Endothelial cell of umbilical vein (primary cell): ENCODE data around the gene GIPC3. TPM values are rescaled to one million over a fixed set of nuclear protein-coding genes. Genes with fewer than 3 reads are reported as not detected.

Source experiments
- BruUV-seq: library from RNA; stranded (reverse); fragments of 400-500 nt; replicated peaks from 2 replicates; lab custom pipeline; 2021; lab: Mats Ljungman, UMichigan
- CTCF ChIA-PET: fragments of 300-600, 350-600 bp; sonication (Branson Sonifier 250); formaldehyde crosslinking; loops from one replicate; lab custom pipeline; 2021; ENCODE audit warnings: antibody characterized with exemption, inconsistent platforms; lab: Charles Lee
- POLR2A ChIA-PET: fragments of 300-600, 350-600 bp; sonication (Branson Sonifier 250); formaldehyde crosslinking; loops from one replicate; lab custom pipeline; 2021; ENCODE audit warnings: antibody characterized with exemption, inconsistent platforms; lab: Charles Lee
- DNase-seq: peaks from one replicate; pipeline ENCODE4 v3.0.0-alpha.2; 2011; ENCODE audit warnings: low read depth, low spot score
- FAIRE-seq: peaks from 2 replicates; lab custom pipeline; 2011; peaks lifted over from hg19 to GRCh38; lab: Jason Lieb, UNC
- H2AFZ ChIP-seq: 2 replicates; pipeline ENCODE4 v1.6.0; 2012; ENCODE audit warnings: low read depth, low read length, control low read depth, inconsistent platforms
- H3K27ac ChIP-seq: 2 replicates; pipeline ENCODE4 v1.5.1; 2011; ENCODE audit warnings: low read depth, mild to moderate bottlenecking, control low read depth, low read length, moderate library complexity; ENCODE audit not compliant: insufficient read depth
- H3K27me3 ChIP-seq, 2 experiments: 2 replicates each; pipeline versions ENCODE4 v1.6.0 to v1.6.1; 2011; ENCODE audit warnings: low read length in 2 of 2, mixed read lengths in 1 of 2; ENCODE audit not compliant: control insufficient read depth in 2 of 2, insufficient read depth in 2 of 2
- H3K36me3 ChIP-seq, 2 experiments: 2 replicates in 1 of 2; 3 replicates in 1 of 2; pipeline ENCODE4 v1.5.1; 2011; ENCODE audit warnings: low read length in 2 of 2, mild to moderate bottlenecking in 1 of 2, moderate library complexity in 1 of 2; ENCODE audit not compliant: control insufficient read depth in 2 of 2, insufficient read depth in 2 of 2; ENCODE audit errors: extremely low read depth in 1 of 2
- H3K4me1 ChIP-seq: 3 replicates; pipeline ENCODE4 v1.5.1; 2011; ENCODE audit warnings: mild to moderate bottlenecking, low read length; ENCODE audit not compliant: control insufficient read depth, insufficient read depth; ENCODE audit errors: extremely low read depth
- H3K4me2 ChIP-seq: 2 replicates; pipeline ENCODE4 v1.6.1; 2011; ENCODE audit warnings: low read length, control low read depth, mixed read lengths; ENCODE audit not compliant: insufficient read depth
- H3K4me3 ChIP-seq, 3 experiments: fragments of 200-600 bp in 1 of 3; sonication (generic), shearing (Covaris generic) in 1 of 3; replicated peaks in 1 of 3; 2 replicates each; pipeline ENCODE4 v1.5.1; 2011 to 2016; ENCODE audit warnings: control low read depth in 3 of 3, low read length in 3 of 3, mild to moderate bottlenecking in 2 of 3, inconsistent platforms in 1 of 3, low read depth in 1 of 3, moderate library complexity in 1 of 3; ENCODE audit not compliant: insufficient read depth in 1 of 3
- H3K79me2 ChIP-seq: 2 replicates; pipeline ENCODE4 v1.6.0; 2012; ENCODE audit warnings: low read length, inconsistent platforms; ENCODE audit not compliant: control insufficient read depth, insufficient read depth
- H3K9ac ChIP-seq: replicated peaks from 2 replicates; pipeline ENCODE3; 2011; ENCODE audit warnings: low read length, control low read depth; ENCODE audit not compliant: insufficient read depth; ENCODE audit errors: extremely low read depth
- H3K9me1 ChIP-seq: replicated peaks from 3 replicates; pipeline ENCODE4 v1.6.0; 2011; ENCODE audit warnings: mild to moderate bottlenecking, low read length; ENCODE audit not compliant: control insufficient read depth, insufficient read depth; ENCODE audit errors: extremely low read depth
- H3K9me3 ChIP-seq: replicated peaks from 2 replicates; pipeline ENCODE4 v1.5.1; 2012; ENCODE audit warnings: low read length, inconsistent platforms; ENCODE audit not compliant: control insufficient read depth, insufficient read depth
- H4K20me1 ChIP-seq: replicated peaks from 2 replicates; pipeline ENCODE3; 2011; ENCODE audit warnings: mild to moderate bottlenecking, low read length; ENCODE audit not compliant: control insufficient read depth, insufficient read depth; ENCODE audit errors: extremely low read depth
- CTCF ChIP-seq, 2 donors: IDR thresholded peaks; 1 replicate in 1 of 2; 2 replicates in 1 of 2; pipeline ENCODE4 v1.5.1; 2011; ENCODE audit warnings: low read length in 2 of 2, mild to moderate bottlenecking in 2 of 2, moderate library complexity in 2 of 2, control low read depth in 1 of 2, inconsistent platforms in 1 of 2, low read depth in 1 of 2; ENCODE audit not compliant: insufficient read depth in 1 of 2; ENCODE audit errors: extremely low read depth in 1 of 2
- EZH2 ChIP-seq: IDR thresholded peaks from 2 replicates; pipeline ENCODE4 v1.6.1; 2012; ENCODE audit warnings: borderline replicate concordance, low read depth, mild to moderate bottlenecking, moderate library complexity, low read length, inconsistent platforms; ENCODE audit not compliant: severe bottlenecking
- FOS ChIP-seq: IDR thresholded peaks from 2 replicates; pipeline ENCODE4 v1.6.1; 2011; ENCODE audit warnings: mild to moderate bottlenecking, low read length, moderate library complexity, borderline replicate concordance; ENCODE audit not compliant: insufficient read depth
- GATA2 ChIP-seq: IDR thresholded peaks from 2 replicates; pipeline ENCODE4 v1.7.0; 2011; ENCODE audit warnings: low read depth, mild to moderate bottlenecking, moderate library complexity, mixed read lengths, low read length; ENCODE audit not compliant: insufficient read length, insufficient read depth
- JUN ChIP-seq: IDR thresholded peaks from 2 replicates; pipeline ENCODE4 v1.6.1; 2011; ENCODE audit warnings: borderline replicate concordance, low read depth; ENCODE audit not compliant: insufficient read length, insufficient read depth
- MAX ChIP-seq: IDR thresholded peaks from 2 replicates; pipeline ENCODE4 v1.6.1; 2011; ENCODE audit not compliant: insufficient read depth, insufficient read length
- MYC ChIP-seq: IDR thresholded peaks from one replicate; pipeline ENCODE4 v1.6.1; 2011; ENCODE audit warnings: mild to moderate bottlenecking, low read depth, low read length
- POLR2A ChIP-seq: IDR thresholded peaks from 2 replicates; pipeline ENCODE4 v1.6.1; 2012; ENCODE audit warnings: low read depth, mild to moderate bottlenecking, control low read depth, low read length
- POLR2AphosphoS5 ChIP-seq: IDR thresholded peaks from 2 replicates; pipeline ENCODE4 v1.6.1; 2012; ENCODE audit warnings: low read depth, mild to moderate bottlenecking, control low read depth, low read length, moderate library complexity; ENCODE audit not compliant: insufficient read depth
- dilution Hi-C: fragments of 300-500 bp; cut with MboI; formaldehyde crosslinking; loops from one replicate; pipeline ENCODE4 v1.15.0; 2019; ENCODE audit warnings: low sequenced_read_pairs; ENCODE audit not compliant: extremely low pct_ligation_motif_present
- intact Hi-C: fragments of 100-400 bp; cut with micrococcal nuclease; formaldehyde crosslinking; loops from one replicate; pipeline ENCODE4 v1.10.0; 2022
- polyA plus RNA-seq, 4 experiments: library from polyadenylated mRNA; depleted of rRNA in 3 of 4; stranded (reverse) in 3 of 4; unstranded in 1 of 4; fragments of >200 nt; gene quantifications; 2 replicates each; pipeline versions ENCODE4 v1.2.1 to v1.2.3, GENCODE V29; 2011 to 2012; ENCODE audit warnings: missing spikeins in 1 of 4
- total RNA-seq: library from RNA; stranded (reverse); gene quantifications from 2 replicates; pipeline ENCODE4 v1.2.3, GENCODE V29; 2021

The GIPC3 gene
- total and polyA plus RNA-seq, 2 donors (not counting 3 experiments of a cell fraction or from before 2014, with no cell fraction given), result 2.2 to 6.6 TPM

DNA sequence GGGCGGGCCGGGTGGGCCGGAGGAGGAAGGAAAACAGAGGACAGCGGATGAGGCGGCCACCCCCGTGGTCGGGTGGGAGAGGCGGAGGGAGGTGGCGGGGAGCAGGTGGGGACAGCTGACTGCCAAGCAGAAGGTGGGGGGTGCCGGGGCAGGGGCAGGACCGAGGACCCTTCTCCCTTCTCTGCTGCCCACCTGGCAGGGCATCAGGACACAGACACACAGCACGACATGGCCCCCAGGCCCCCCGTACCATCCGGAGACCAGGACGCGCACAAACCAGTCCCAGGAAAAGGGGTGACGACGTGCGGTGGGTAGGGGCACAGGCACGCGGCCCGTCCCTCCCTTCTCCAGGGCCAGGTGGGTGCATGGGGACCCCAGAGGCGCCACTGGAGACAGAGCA lies 52.3 kb downstream of the GIPC3 start:
- no peaks in the 10 kb centered on the region for H4K20me1 ChIP-seq
- no peaks in the 10 kb centered on the region for H3K9me3 ChIP-seq
- H3K79me2 ChIP-seq, result no peaks in the 10 kb centered on the region
- TF ChIP-seq POLR2A (no peak), EZH2 (no peak), MAX (no peak), FOS (no peak), MYC (no peak), POLR2AphosphoS5 (no peak), GATA2 (no peak), JUN (no peak), CTCF (IDR thresholded peaks at IDR 0.05; ENCODE audit: extremely low read depth in 1 of 2, insufficient read depth in 1 of 2, low read depth in 1 of 2, low read length in 2 of 2) (no peak)
- no peak overlapping the region for H3K4me3 ChIP-seq
- no peak overlapping the region for H3K9ac ChIP-seq
- CTCF ChIA-PET, result no interaction called here
- DNase-seq, result no peak
- H3K4me1 ChIP-seq, result no peaks in the 10 kb centered on the region
- FAIRE-seq, result no peak
- dilution Hi-C loops (no loop called here), intact Hi-C loops (no loop called here)
- H2AFZ ChIP-seq, result no peak overlapping the region
- no peak overlapping the region for H3K4me2 ChIP-seq
- no TSS peak for BruUV-seq
- H3K27me3 ChIP-seq, result no peaks in the 10 kb centered on the region
- H3K27ac ChIP-seq, result no peak overlapping the region
- no peaks in the 10 kb centered on the region for H3K9me1 ChIP-seq
- peaks cover 8 to 36% of the 10 kb centered on the region in 2 experiments for H3K36me3 ChIP-seq
- POLR2A ChIA-PET, result no interaction called here
